IMR-90 (cell line): ENCODE data around the gene LHFPL5.

Experiments
- BHLHE40 ChIP-seq: fragments of 150-350 bp; IDR thresholded peaks from 2 replicates; pipeline ENCODE4 v1.6.1; 2016; ENCODE audit warnings: mild to moderate bottlenecking, low read depth, low read length
- CEBPB ChIP-seq: IDR thresholded peaks from 2 replicates; pipeline ENCODE4 v1.6.1; 2012; ENCODE audit warnings: low read depth, low read length, improper control_type of control experiment
- FOS ChIP-seq: fragments of 150-350 bp; IDR thresholded peaks from 2 replicates; pipeline ENCODE4 v1.6.1; 2016; ENCODE audit warnings: low read depth, low read length
- MAFK ChIP-seq: IDR thresholded peaks from 2 replicates; pipeline ENCODE4 v1.6.1; 2012; ENCODE audit warnings: low read depth, low read length, improper control_type of control experiment
- MAZ ChIP-seq: IDR thresholded peaks from 2 replicates; pipeline ENCODE4 v1.6.1; 2012; ENCODE audit warnings: low read depth, mild to moderate bottlenecking, low read length, improper control_type of control experiment, moderate library complexity, borderline replicate concordance
- MXI1 ChIP-seq: IDR thresholded peaks from 2 replicates; pipeline ENCODE4 v1.6.1; 2012; ENCODE audit warnings: low read depth, mild to moderate bottlenecking, low read length, moderate library complexity, borderline replicate concordance
- NFE2L2 ChIP-seq: fragments of 150-350 bp; IDR thresholded peaks from 2 replicates; pipeline ENCODE4 v1.6.1; 2016; ENCODE audit warnings: low read depth, mild to moderate bottlenecking, low read length
- POLR2A ChIP-seq: IDR thresholded peaks from 2 replicates; pipeline ENCODE4 v1.6.1; 2012; ENCODE audit warnings: mild to moderate bottlenecking, low read depth, low read length
- RAD21 ChIP-seq: IDR thresholded peaks from 2 replicates; pipeline ENCODE4 v1.6.1; 2012; ENCODE audit warnings: low read length, improper control_type of control experiment
- RCOR1 ChIP-seq: IDR thresholded peaks from 2 replicates; pipeline ENCODE4 v1.6.1; 2012; ENCODE audit warnings: mild to moderate bottlenecking, low read length, improper control_type of control experiment; ENCODE audit not compliant: insufficient replicate concordance
- RFX5 ChIP-seq: IDR thresholded peaks from 2 replicates; pipeline ENCODE4 v1.8.0; 2012; ENCODE audit warnings: low read depth, mild to moderate bottlenecking, low read length, moderate library complexity
- SMC3 ChIP-seq: fragments of 150-350 bp; IDR thresholded peaks from 2 replicates; pipeline ENCODE4 v1.6.1; 2016; ENCODE audit warnings: low read depth, mild to moderate bottlenecking, antibody characterized with exemption, low read length, moderate library complexity
- TF ChIP-seq, protein P1 (sequence below): conservative IDR thresholded peaks from 2 replicates; pipeline ENCODE4 v1.5.1; 2012; ENCODE audit warnings: mild to moderate bottlenecking, low read depth, low read length, improper control_type of control experiment
- TF ChIP-seq, protein P2 (sequence below): fragments of 150-350 bp; IDR thresholded peaks from 2 replicates; pipeline ENCODE4 v1.6.1; 2017; ENCODE audit warnings: mild to moderate bottlenecking, antibody characterized with exemption, low read length, low read depth

DNA sequence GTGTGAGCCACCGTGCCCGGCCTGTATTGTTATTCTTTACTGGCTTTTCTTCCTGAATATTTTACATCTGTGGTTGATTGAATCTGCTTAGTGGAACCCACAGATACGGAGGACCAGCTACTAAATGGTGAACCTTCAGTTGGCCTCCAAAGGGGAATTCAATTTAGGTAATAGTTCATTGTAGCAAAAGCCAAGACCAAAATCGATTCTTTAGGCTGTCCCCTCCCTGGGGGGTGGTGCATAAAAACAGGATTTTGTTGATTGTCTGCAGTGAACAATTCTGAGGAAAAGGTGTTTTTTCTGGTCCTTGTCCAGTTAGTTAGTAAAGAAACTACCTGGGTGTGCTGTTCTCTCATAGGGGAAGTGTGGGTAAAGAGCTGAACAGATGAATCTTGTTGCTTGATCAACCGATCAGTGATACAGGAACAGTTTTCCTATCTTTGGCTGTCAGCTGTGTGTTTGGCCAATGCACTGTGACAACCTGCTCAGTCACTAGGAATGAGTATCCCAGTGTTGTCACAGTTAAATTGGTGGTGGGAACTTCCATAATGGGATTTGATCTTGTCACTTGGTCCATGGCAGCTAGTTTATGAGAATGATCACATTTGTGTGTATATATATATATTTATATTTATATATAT, 19.5 kb downstream of the LHFPL5 start:
- TF ChIP-seq, protein P1, sequence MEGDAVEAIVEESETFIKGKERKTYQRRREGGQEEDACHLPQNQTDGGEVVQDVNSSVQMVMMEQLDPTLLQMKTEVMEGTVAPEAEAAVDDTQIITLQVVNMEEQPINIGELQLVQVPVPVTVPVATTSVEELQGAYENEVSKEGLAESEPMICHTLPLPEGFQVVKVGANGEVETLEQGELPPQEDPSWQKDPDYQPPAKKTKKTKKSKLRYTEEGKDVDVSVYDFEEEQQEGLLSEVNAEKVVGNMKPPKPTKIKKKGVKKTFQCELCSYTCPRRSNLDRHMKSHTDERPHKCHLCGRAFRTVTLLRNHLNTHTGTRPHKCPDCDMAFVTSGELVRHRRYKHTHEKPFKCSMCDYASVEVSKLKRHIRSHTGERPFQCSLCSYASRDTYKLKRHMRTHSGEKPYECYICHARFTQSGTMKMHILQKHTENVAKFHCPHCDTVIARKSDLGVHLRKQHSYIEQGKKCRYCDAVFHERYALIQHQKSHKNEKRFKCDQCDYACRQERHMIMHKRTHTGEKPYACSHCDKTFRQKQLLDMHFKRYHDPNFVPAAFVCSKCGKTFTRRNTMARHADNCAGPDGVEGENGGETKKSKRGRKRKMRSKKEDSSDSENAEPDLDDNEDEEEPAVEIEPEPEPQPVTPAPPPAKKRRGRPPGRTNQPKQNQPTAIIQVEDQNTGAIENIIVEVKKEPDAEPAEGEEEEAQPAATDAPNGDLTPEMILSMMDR = no peak
- no peak for TF ChIP-seq RAD21
- no peak for TF ChIP-seq RCOR1
- no peak for TF ChIP-seq POLR2A
- no peak for TF ChIP-seq RFX5
- TF ChIP-seq CEBPB = no peak
- TF ChIP-seq, protein P2, sequence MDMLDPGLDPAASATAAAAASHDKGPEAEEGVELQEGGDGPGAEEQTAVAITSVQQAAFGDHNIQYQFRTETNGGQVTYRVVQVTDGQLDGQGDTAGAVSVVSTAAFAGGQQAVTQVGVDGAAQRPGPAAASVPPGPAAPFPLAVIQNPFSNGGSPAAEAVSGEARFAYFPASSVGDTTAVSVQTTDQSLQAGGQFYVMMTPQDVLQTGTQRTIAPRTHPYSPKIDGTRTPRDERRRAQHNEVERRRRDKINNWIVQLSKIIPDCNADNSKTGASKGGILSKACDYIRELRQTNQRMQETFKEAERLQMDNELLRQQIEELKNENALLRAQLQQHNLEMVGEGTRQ = no peak
- no peak for TF ChIP-seq MAFK
- no peak for TF ChIP-seq SMC3
- no peak for TF ChIP-seq NFE2L2
- no peak for TF ChIP-seq BHLHE40
- no peak for TF ChIP-seq MAZ
- TF ChIP-seq MXI1 = no peak
- no peak for TF ChIP-seq FOS
